ENCODE results near the gene MMRN1. TPM values are rescaled to one million over a fixed set of nuclear protein-coding genes. Genes with fewer than 3 reads are reported as not detected.

Gene MMRN1
- total and polyA plus RNA-seq, 2 of the 8 experiments (the other 6 are each of a cell fraction or from before 2014, with no cell fraction given) = not detected

- H3K23ac ChIP-seq (ENCODE audit: insufficient read length) = no peak overlapping the region
- FAIRE-seq (no peak), DNase-seq (ENCODE audit: low read depth in 1 of 2, low spot score in 2 of 2) (no peak)
- no peak overlapping the region for H3K56ac ChIP-seq (replicated peaks; ENCODE audit: insufficient read length, low read depth, low read length)
- no peak overlapping the region for H2BK5ac ChIP-seq (ENCODE audit: low read depth, low read length)
- H2AK5ac ChIP-seq (ENCODE audit: low read depth, low read length) = no peak overlapping the region
- WGBS, 2 experiments (ENCODE audit: extremely low coverage in 1 of 2, insufficient coverage in 1 of 2, insufficient read length in 1 of 2, insufficient replicate concordance in 2 of 2, low coverage in 1 of 2, low lambda C conversion rate in 2 of 2, missing lambda C conversion rate in 1 of 2) = 89% methylated on average over 2 of the region's 2 CpGs; no CpG with 5 or more reads in 1 of the 2 experiments
- no peak overlapping the region for H3K14ac ChIP-seq (ENCODE audit: insufficient read length)
- H4K20me1 ChIP-seq (replicated peaks in 1 of 2; ENCODE audit: control insufficient read depth in 1 of 2, insufficient read depth in 2 of 2, low read length in 2 of 2) = no peaks in the 10 kb centered on the region
- ChIA-PET POLR2A (ENCODE audit: partially characterized antibody) (no interaction called here), CTCF (ENCODE audit: partially characterized antibody) (interaction anchor here (0.8 kb wide), 1 partner anchor 12 kb away, joined by 3 read pairs; no protein-coding TSS in a partner anchor)
- no peak overlapping the region for H3K4ac ChIP-seq (replicated peaks; ENCODE audit: insufficient read length, low read depth, low read length)
- H4K8ac ChIP-seq (ENCODE audit: extremely low read depth, insufficient read depth, low read length) = no peak overlapping the region
- H3K4me1 ChIP-seq (replicated peaks in 1 of 4; ENCODE audit: control insufficient read depth in 3 of 4, insufficient read depth in 4 of 4, low read length in 3 of 4) = no peaks in the 10 kb centered on the region
- no peaks in the 10 kb centered on the region for H3K79me1 ChIP-seq (ENCODE audit: low read depth, low read length)
- H3K18ac ChIP-seq (ENCODE audit: extremely low read depth, low read length) = no peak overlapping the region
- no peak overlapping the region for H2BK15ac ChIP-seq (ENCODE audit: low read length)
- no peak overlapping the region for H2BK120ac ChIP-seq (replicated peaks; ENCODE audit: low read depth, low read length)
- no peak overlapping the region for H2BK12ac ChIP-seq (ENCODE audit: low read depth, low read length)
- H3K27ac ChIP-seq (ENCODE audit: low read depth, low read length) = no peak overlapping the region
- no peaks in the 10 kb centered on the region for H3K23me2 ChIP-seq (ENCODE audit: low read depth, low read length)
- no peak overlapping the region for H2AFZ ChIP-seq (ENCODE audit: low read length)
- no peak overlapping the region for H3K9ac ChIP-seq (replicated peaks in 1 of 4; ENCODE audit: extremely low read depth in 1 of 4, low read depth in 3 of 4, low read length in 3 of 4)
- H3K79me2 ChIP-seq (ENCODE audit: control insufficient read depth in 1 of 2, insufficient read depth in 2 of 2, low read length in 2 of 2) = no peaks in the 10 kb centered on the region
- H3K4me2 ChIP-seq (ENCODE audit: insufficient read depth in 1 of 2, low read depth in 2 of 2, low read length in 2 of 2) = no peak overlapping the region
- H3K36me3 ChIP-seq (ENCODE audit: control insufficient read depth in 2 of 4, insufficient read depth in 4 of 4, low read length in 3 of 4) = no peaks in the 10 kb centered on the region
- H3K9me3 ChIP-seq (ENCODE audit: insufficient read depth in 2 of 2, low read depth in 1 of 2, low read length in 1 of 2) = no peaks in the 10 kb centered on the region
- no peak overlapping the region for H4K5ac ChIP-seq (ENCODE audit: insufficient read length, low read depth, low read length)
- H4K91ac ChIP-seq (replicated peaks; ENCODE audit: insufficient read length, low read length) = no peak overlapping the region
- no peaks in the 10 kb centered on the region for H3K27me3 ChIP-seq (replicated peaks in 1 of 4; ENCODE audit: control insufficient read depth in 3 of 4, extremely low read depth in 1 of 4, insufficient read depth in 3 of 4, low read length in 3 of 4)
- no peak overlapping the region for H3K4me3 ChIP-seq (ENCODE audit: extremely low read depth in 1 of 4, insufficient read depth in 2 of 4, low read depth in 3 of 4, low read length in 4 of 4)
- H2BK20ac ChIP-seq (ENCODE audit: low read length) = no peak overlapping the region
- TF ChIP-seq JUND (IDR thresholded peaks at IDR 0.05; ENCODE audit: low read length) (no peak), BACH1 (IDR thresholded peaks at IDR 0.05; ENCODE audit: low read length) (no peak), YY1 (IDR thresholded peaks at IDR 0.05; ENCODE audit: low read depth, low read length) (no peak), GTF2F1 (IDR thresholded peaks at IDR 0.05; ENCODE audit: borderline replicate concordance, low read depth, low read length) (no peak), HDAC6 (IDR thresholded peaks at IDR 0.05; ENCODE audit: low read depth, low read length) (no peak), BRCA1 (IDR thresholded peaks at IDR 0.05; ENCODE audit: low read depth, low read length) (no peak), SIRT6 (IDR thresholded peaks at IDR 0.05; ENCODE audit: low read length) (no peak), CBX8 (IDR thresholded peaks at IDR 0.05; ENCODE audit: borderline replicate concordance, low read depth, low read length) (no peak), KDM4A (IDR thresholded peaks at IDR 0.05; ENCODE audit: low read depth, low read length, severe bottlenecking) (no peak), HDAC2 (IDR thresholded peaks at IDR 0.05; ENCODE audit: borderline replicate concordance in 1 of 2, low read depth in 2 of 2, low read length in 2 of 2) (no peak)
Measured at GRCh38 chr4:89981789-89982334, 87.2 kb downstream of the MMRN1 start.
